Lung (tissue), 12 donors: ENCODE measurements around the gene TGM1. TPM values are rescaled to one million over a fixed set of nuclear protein-coding genes. Genes with fewer than 3 reads are reported as not detected.

Source experiments
- ATAC-seq: fragments of 200-7000 bp; cut with Tn5 transposase; one replicate; pipeline ENCODE4 v1.9.1; 2020; ENCODE audit warnings: moderate number of reproducible peaks; ENCODE audit not compliant: insufficient read depth, low FRiP score
- DNase-seq, 3 donors: peaks; one replicate each; pipeline ENCODE4 v3.0.0-alpha.2; 2013 to 2017
- H3K27ac ChIP-seq, 2 donors: one replicate each; pipeline ENCODE4 v1.5.1; 2013; ENCODE audit warnings: mild to moderate bottlenecking in 2 of 2, moderate library complexity in 2 of 2, control low read depth in 1 of 2, inconsistent platforms in 1 of 2, low read depth in 1 of 2, low read length in 1 of 2
- H3K27me3 ChIP-seq, 3 donors: one replicate each; pipeline ENCODE4 v1.5.1; 2013; ENCODE audit warnings: low read length in 2 of 3; ENCODE audit not compliant: control insufficient read depth in 3 of 3, insufficient read depth in 3 of 3
- H3K36me3 ChIP-seq, 4 donors: one replicate each; pipeline ENCODE4 v1.5.1; 2013; ENCODE audit warnings: low read length in 4 of 4, mild to moderate bottlenecking in 1 of 4, moderate library complexity in 1 of 4; ENCODE audit not compliant: control insufficient read depth in 4 of 4, insufficient read depth in 4 of 4
- H3K4me1 ChIP-seq, 5 donors: one replicate each; pipeline ENCODE4 v1.5.1; 2013; ENCODE audit warnings: low read length in 5 of 5, mild to moderate bottlenecking in 2 of 5, moderate library complexity in 1 of 5; ENCODE audit not compliant: control insufficient read depth in 5 of 5, insufficient read depth in 5 of 5
- H3K4me3 ChIP-seq: one replicate; pipeline ENCODE4 v1.5.1; 2013; ENCODE audit warnings: mild to moderate bottlenecking, control low read depth, moderate library complexity
- H3K9ac ChIP-seq, 2 donors: one replicate each; pipeline ENCODE4 v1.5.1; 2013; ENCODE audit warnings: low read length in 2 of 2, control low read depth in 1 of 2; ENCODE audit not compliant: insufficient read depth in 1 of 2
- H3K9me3 ChIP-seq, 4 donors: one replicate each; pipeline ENCODE4 v1.5.1; 2013; ENCODE audit warnings: low read length in 3 of 4, mild to moderate bottlenecking in 1 of 4, moderate library complexity in 1 of 4; ENCODE audit not compliant: control insufficient read depth in 4 of 4, insufficient read depth in 3 of 4
- WGBS, 2 donors: extraction: QIAGEN DNeasy Blood & Tissue Kit; methylation state at CpG; one replicate each; pipeline ENCODE4 v1.1.7; 2013; 5-methylcytosine and 5-hydroxymethylcytosine counted together
- polyA plus RNA-seq, 2 donors: library from polyadenylated mRNA; stranded (reverse); fragments of 200-250 nt; gene quantifications; one replicate each; pipeline ENCODE4 v1.2.1, GENCODE V29; 2013
- total RNA-seq, 2 donors: library from RNA; depleted of rRNA in 1 of 2; stranded (reverse); fragments of >200 nt in 1 of 2; gene quantifications; one replicate each; pipeline ENCODE4 v1.2.1, GENCODE V29; 2014 to 2021
- TF ChIP-seq, protein P1 (sequence below): IDR thresholded peaks from 2 replicates; pipeline ENCODE4 v1.5.1; 2012; ENCODE audit warnings: mild to moderate bottlenecking; ENCODE audit errors: control extremely low read depth, extremely low read depth
- donor health status: control.
- donor health status: control.
- donor health status: Bipolar disorder and iron deficiency.
- donor health status: healthy.
- donor health status: DM: yes; HTN: yes; CAD: no.

TGM1 gene
- total and polyA plus RNA-seq, 4 donors, result 1.9 to 11.3 (median 9.3) TPM

DNA sequence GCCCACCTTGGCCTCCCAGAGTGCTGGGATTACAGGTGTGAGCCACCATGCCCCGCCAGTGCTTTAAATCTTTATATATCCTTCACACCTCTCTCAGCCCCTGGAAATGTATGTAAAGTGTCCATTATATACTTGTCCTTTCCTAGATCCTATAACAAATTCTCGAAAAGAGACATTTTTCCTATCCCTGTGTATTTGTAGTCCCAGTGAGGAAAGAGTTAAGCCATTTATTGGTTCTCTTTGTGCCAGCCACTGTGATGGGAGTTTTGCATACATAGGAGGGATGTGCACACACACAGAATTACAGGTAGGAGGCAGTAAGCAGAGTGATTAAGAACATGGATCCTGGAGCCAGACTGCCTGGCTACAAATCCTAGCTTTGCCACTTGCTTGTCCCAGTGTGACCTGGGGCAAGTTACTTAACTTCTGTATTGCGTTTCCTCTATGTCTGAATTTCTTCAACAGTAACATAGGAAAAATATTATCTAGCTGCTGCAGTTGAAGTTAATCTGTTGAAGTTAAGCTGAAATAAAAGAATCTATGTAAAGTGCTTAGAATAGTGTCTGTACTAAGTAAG lies 10.5 kb upstream of the TGM1 start:
- peak overlapping the region; percentile 0 to 79 for H3K27ac ChIP-seq
- H3K4me3 ChIP-seq, result no peak overlapping the region
- H3K27me3 ChIP-seq, result no peaks in the 10 kb centered on the region
- H3K36me3 ChIP-seq, result peaks cover 0 to 10% (median 0%) of the 10 kb centered on the region in 4 donors
- DNase-seq (no peak), ATAC-seq (no peak)
- H3K9ac ChIP-seq, result no peak overlapping the region
- 52 to 66% methylated on average over 3 of the region's 3 CpGs for WGBS, 2 donors
- TF ChIP-seq, protein P1, sequence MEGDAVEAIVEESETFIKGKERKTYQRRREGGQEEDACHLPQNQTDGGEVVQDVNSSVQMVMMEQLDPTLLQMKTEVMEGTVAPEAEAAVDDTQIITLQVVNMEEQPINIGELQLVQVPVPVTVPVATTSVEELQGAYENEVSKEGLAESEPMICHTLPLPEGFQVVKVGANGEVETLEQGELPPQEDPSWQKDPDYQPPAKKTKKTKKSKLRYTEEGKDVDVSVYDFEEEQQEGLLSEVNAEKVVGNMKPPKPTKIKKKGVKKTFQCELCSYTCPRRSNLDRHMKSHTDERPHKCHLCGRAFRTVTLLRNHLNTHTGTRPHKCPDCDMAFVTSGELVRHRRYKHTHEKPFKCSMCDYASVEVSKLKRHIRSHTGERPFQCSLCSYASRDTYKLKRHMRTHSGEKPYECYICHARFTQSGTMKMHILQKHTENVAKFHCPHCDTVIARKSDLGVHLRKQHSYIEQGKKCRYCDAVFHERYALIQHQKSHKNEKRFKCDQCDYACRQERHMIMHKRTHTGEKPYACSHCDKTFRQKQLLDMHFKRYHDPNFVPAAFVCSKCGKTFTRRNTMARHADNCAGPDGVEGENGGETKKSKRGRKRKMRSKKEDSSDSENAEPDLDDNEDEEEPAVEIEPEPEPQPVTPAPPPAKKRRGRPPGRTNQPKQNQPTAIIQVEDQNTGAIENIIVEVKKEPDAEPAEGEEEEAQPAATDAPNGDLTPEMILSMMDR, result no peak
- peaks cover 4 to 11% (median 6%) of the 10 kb centered on the region in 5 donors for H3K4me1 ChIP-seq
- H3K9me3 ChIP-seq, result no peaks in the 10 kb centered on the region

DNA sequence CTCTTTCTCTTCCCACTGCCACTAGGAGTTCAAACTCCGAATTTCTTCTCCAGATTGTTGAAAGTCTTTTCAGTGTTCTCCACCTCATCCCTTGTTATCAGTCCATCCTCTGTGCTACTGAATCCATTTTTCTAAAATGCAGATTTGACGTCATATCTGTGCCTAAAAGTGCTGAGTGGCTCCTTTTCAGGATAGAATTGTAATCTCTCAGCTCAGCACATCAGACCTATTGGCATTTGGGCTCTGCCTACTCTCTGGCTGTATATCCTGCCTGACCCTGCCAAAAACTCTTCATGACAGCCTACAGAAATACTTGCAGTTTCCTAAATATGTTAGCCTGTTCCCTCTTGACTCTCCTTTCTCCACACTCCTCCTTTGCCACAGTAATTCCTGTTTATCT lies 9.5 kb upstream of the TGM1 start:
- TF ChIP-seq, protein P1, result no peak
- H3K4me1 ChIP-seq, result peaks cover 4 to 11% (median 6%) of the 10 kb centered on the region in 5 donors
- no peaks in the 10 kb centered on the region for H3K27me3 ChIP-seq
- H3K9ac ChIP-seq, result peak overlapping the region in 1 of 2 donors; percentile 15
- DNase-seq (peak in 1 of 3 donors; percentile 13), ATAC-seq (no peak)
- 69 to 91% methylated on average over 2 of the region's 2 CpGs for WGBS, 2 donors
- no peaks in the 10 kb centered on the region for H3K9me3 ChIP-seq
- H3K27ac ChIP-seq, result peak overlapping the region in 1 of 2 donors; percentile 71
- H3K36me3 ChIP-seq, result peaks cover 0 to 18% (median under 1%) of the 10 kb centered on the region in 4 donors
- H3K4me3 ChIP-seq, result no peak overlapping the region

DNA sequence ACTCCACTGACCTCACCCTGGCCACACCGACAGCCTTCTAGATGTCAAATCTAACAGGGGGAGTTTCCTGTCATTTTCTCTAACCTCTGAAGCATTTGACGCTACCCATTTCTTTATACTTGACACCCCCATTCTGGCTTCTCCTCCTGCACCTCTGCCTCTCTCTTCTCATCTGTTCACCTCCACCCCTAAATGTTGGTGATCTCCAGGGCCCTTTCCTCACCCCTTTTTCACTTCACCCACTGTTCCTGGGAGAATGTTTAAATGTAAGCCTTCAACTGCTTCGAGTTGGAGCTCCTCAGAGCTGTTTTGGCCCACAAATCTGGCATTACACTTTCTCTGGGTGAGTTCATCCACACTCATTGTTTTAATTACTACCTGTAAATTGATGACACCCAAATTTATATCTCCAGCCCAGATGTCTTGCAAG lies 8.9 kb upstream of the TGM1 start:
- Histone ChIP-seq H3K36me3 (peaks cover 3 to 24% (median 6%) of the 10 kb centered on the region in 4 donors), H3K27me3 (no peaks in the 10 kb centered on the region), H3K4me1 (peaks cover 4 to 11% (median 6%) of the 10 kb centered on the region in 5 donors), H3K4me3 (peak overlapping the region; percentile 55), H3K27ac (peak overlapping the region; percentile 97 to 98), H3K9ac (peak overlapping the region; percentile 59 to 71), H3K9me3 (no peaks in the 10 kb centered on the region)
- WGBS, 2 donors, result 20 to 23% methylated on average over 3 of the region's 3 CpGs
- DNase-seq, result no peak
- TF ChIP-seq, protein P1, result no peak
- ATAC-seq, result no peak
